GM23338 (cell line): Measurements from ENCODE around the gene HPD. TPM values are rescaled to one million over a fixed set of nuclear protein-coding genes. Genes with fewer than 3 reads are reported as not detected.
A peak's percentile ranks its signal among the peaks of the same experiment; 100 is the strongest.
"Not testable (repeated sequence)": the region's sequence is repeated elsewhere in the genome, so short reads cannot be mapped to it uniquely, and the experiment has no call there.

ENCODE experiments used
- ATAC-seq: fragments of 200-7000 bp; cut with Tn5 transposase; 3 replicates; pipeline ENCODE4 v1.9.1; 2020
- DNase-seq: peaks from one replicate; pipeline ENCODE4 v3.0.0-alpha.2; 2015; ENCODE audit warnings: low spot score
- H2AFZ ChIP-seq: fragments of 200-600 bp; sonication (generic); 2 replicates; pipeline ENCODE4 v1.8.0; 2016; ENCODE audit warnings: antibody characterized with exemption, mild to moderate bottlenecking, moderate library complexity
- H3F3A ChIP-seq: fragments of 200-600 bp; sonication (generic); replicated peaks from 2 replicates; pipeline ENCODE4 v1.8.0; 2017; ENCODE audit warnings: antibody characterized with exemption, mixed run types, low read depth
- H3K27ac ChIP-seq: fragments of 200-600 bp; sonication (generic); 2 replicates; pipeline ENCODE4 v1.6.1; 2016; ENCODE audit warnings: low read depth
- H3K27me3 ChIP-seq: fragments of 200-600 bp; sonication (generic); 2 replicates; pipeline ENCODE4 v1.8.0; 2016; ENCODE audit warnings: mild to moderate bottlenecking, mixed run types, moderate library complexity; ENCODE audit not compliant: insufficient read depth
- H3K36me3 ChIP-seq: fragments of 200-600 bp; sonication (generic); 2 replicates; pipeline ENCODE4 v1.8.0; 2016; ENCODE audit warnings: mild to moderate bottlenecking; ENCODE audit not compliant: insufficient read depth
- H3K4me1 ChIP-seq: fragments of 200-600 bp; sonication (generic); 2 replicates; pipeline ENCODE4 v1.8.0; 2016; ENCODE audit warnings: mild to moderate bottlenecking, moderate library complexity; ENCODE audit not compliant: insufficient read depth
- H3K4me2 ChIP-seq: fragments of 200-600 bp; sonication (generic); 2 replicates; pipeline ENCODE4 v1.7.1; 2017; ENCODE audit warnings: mixed run types
- H3K4me3 ChIP-seq: fragments of 200-600 bp; sonication (generic); 2 replicates; pipeline ENCODE4 v1.6.1; 2016; ENCODE audit warnings: mixed run types
- H3K79me2 ChIP-seq: fragments of 200-600 bp; sonication (generic); replicated peaks from 2 replicates; pipeline ENCODE4 v1.8.0; 2017; ENCODE audit warnings: mild to moderate bottlenecking; ENCODE audit not compliant: insufficient read depth
- H3K9me2 ChIP-seq: fragments of 200-600 bp; sonication (generic); 2 replicates; pipeline ENCODE4 v1.8.0; 2017; ENCODE audit not compliant: insufficient read depth
- H4K20me1 ChIP-seq: fragments of 200-600 bp; sonication (generic); replicated peaks from 2 replicates; pipeline ENCODE4 v1.8.0; 2017; ENCODE audit warnings: mild to moderate bottlenecking; ENCODE audit not compliant: insufficient read depth
- H3K27ac Mint-ChIP-seq: 2 replicates; pipeline ENCODE4 v1.8.0; 2020; ENCODE audit warnings: inconsistent platforms, mild to moderate bottlenecking, moderate library complexity, mixed read lengths
- H3K27me3 Mint-ChIP-seq: 3 replicates; pipeline ENCODE4 v1.8.0; 2022; ENCODE audit warnings: low read depth, mild to moderate bottlenecking, moderate library complexity, mixed read lengths, inconsistent platforms; ENCODE audit not compliant: insufficient read depth, poor library complexity
- H3K36me3 Mint-ChIP-seq: 3 replicates; pipeline ENCODE4 v1.8.0; 2021; ENCODE audit warnings: low read depth, mild to moderate bottlenecking, inconsistent platforms, moderate library complexity, mixed read lengths
- H3K4me1 Mint-ChIP-seq: 3 replicates; pipeline ENCODE4 v1.8.0; 2020; ENCODE audit warnings: mild to moderate bottlenecking, inconsistent platforms, mixed read lengths
- H3K4me3 Mint-ChIP-seq: 3 replicates; pipeline ENCODE4 v1.8.0; 2021; ENCODE audit warnings: moderate library complexity, mild to moderate bottlenecking, inconsistent platforms, mixed read lengths
- H3K9me3 Mint-ChIP-seq: 3 replicates; pipeline ENCODE4 v1.8.0; 2020; ENCODE audit warnings: moderate library complexity, mild to moderate bottlenecking, inconsistent platforms, mixed read lengths
- CTCF ChIP-seq, 2 experiments: fragments of 200-600 bp in 1 of 2; sonication (generic) in 1 of 2; conservative IDR thresholded peaks; 2 replicates each; pipeline versions ENCODE4 v1.5.1 to v1.6.1; 2016 to 2017; ENCODE audit warnings: antibody characterized with exemption in 2 of 2, low read depth in 2 of 2, mild to moderate bottlenecking in 2 of 2, moderate library complexity in 1 of 2
- ETS1 ChIP-seq: IDR thresholded peaks from 2 replicates; pipeline ENCODE4 v1.6.1; 2016; ENCODE audit warnings: antibody characterized with exemption
- JUNB ChIP-seq: IDR thresholded peaks from one replicate; pipeline ENCODE4 v1.6.1; 2016; ENCODE audit warnings: antibody characterized with exemption; ENCODE audit not compliant: unreplicated experiment
- NANOG ChIP-seq: IDR thresholded peaks from 2 replicates; pipeline ENCODE4 v1.6.1; 2016; ENCODE audit warnings: antibody characterized with exemption, borderline replicate concordance
- STAT1 ChIP-seq: IDR thresholded peaks from one replicate; pipeline ENCODE4 v1.6.1; 2016; ENCODE audit warnings: antibody characterized with exemption; ENCODE audit not compliant: unreplicated experiment
- ZNF114 ChIP-seq: fragments of 250-450 bp; sonication (Bioruptor Pico); IDR thresholded peaks from 2 replicates; pipeline ENCODE4 v1.5.0; 2020; ENCODE audit warnings: mild to moderate bottlenecking, moderate library complexity
- ZNF331 ChIP-seq: fragments of 250-450 bp; sonication (Bioruptor Pico); IDR thresholded peaks from 2 replicates; pipeline ENCODE4 v1.5.0; 2020; ENCODE audit warnings: low read depth, mild to moderate bottlenecking, moderate library complexity
- polyA plus RNA-seq: library from polyadenylated mRNA; unstranded; fragments of >200 nt; fragmentation: Nextera tagmentation; extraction: Ambion mirVana; gene quantifications from 2 replicates; pipeline ENCODE4 v1.2.1, GENCODE V29; 2016
- total RNA-seq: library from RNA; depleted of rRNA; stranded (reverse); fragments of >200 nt; shearing (Covaris generic); gene quantifications from 2 replicates; pipeline ENCODE4 v1.2.3, GENCODE V29; 2014

The HPD gene
- total and polyA plus RNA-seq, 2 experiments from 2014 or later = not detected

- H3K79me2 ChIP-seq = no peaks in the 10 kb centered on the region
- Mint-ChIP-seq H3K4me1 (peaks cover 17% of the 10 kb centered on the region), H3K9me3 (no peaks in the 10 kb centered on the region), H3K27ac (no peak overlapping the region), H3K36me3 (no peaks in the 10 kb centered on the region), H3K27me3 (peaks cover 4% of the 10 kb centered on the region), H3K4me3 (no peak overlapping the region)
- no peaks in the 10 kb centered on the region for H3K27me3 ChIP-seq
- H3F3A ChIP-seq = no peaks in the 10 kb centered on the region; the same call in 1 of the 2 replicates
- no peak overlapping the region for H3K27ac ChIP-seq
- H3K4me1 ChIP-seq = peaks cover 4% of the 10 kb centered on the region; the same call in 1 of the 2 replicates
- H4K20me1 ChIP-seq = no peaks in the 10 kb centered on the region
- ATAC-seq (peak; percentile 36), DNase-seq (no peak)
- H3K36me3 ChIP-seq = no peaks in the 10 kb centered on the region
- no peak for TF ChIP-seq JUNB
- TF ChIP-seq ETS1 = no peak
- TF ChIP-seq ZNF114 (CRISPR knock-in tag) = no peak
- TF ChIP-seq STAT1 = no peak
- TF ChIP-seq CTCF (conservative IDR thresholded peaks at IDR 0.05; ENCODE audit: low read depth in 2 of 2) = no peak
- TF ChIP-seq ZNF331 = no peak
- TF ChIP-seq NANOG = no peak
- H2AFZ ChIP-seq = no peak overlapping the region
- H3K4me2 ChIP-seq = no peak overlapping the region
- no peaks in the 10 kb centered on the region for H3K9me2 ChIP-seq
- H3K4me3 ChIP-seq = no peak overlapping the region
These were observed 1.1 kb downstream of the HPD start for GRCh38 chr12:121857322-121858246.

GRCh38 chr12:121852392-121852791 is 6.3 kb downstream of the HPD start:
- H3K4me3 ChIP-seq, H3K79me2 ChIP-seq, DNase-seq, H3K27me3 ChIP-seq, H3K9me2 ChIP-seq, H3K4me2 ChIP-seq, H3K27me3 Mint-ChIP-seq, H3K4me1 Mint-ChIP-seq, H3F3A ChIP-seq, H3K9me3 Mint-ChIP-seq, H3K4me3 Mint-ChIP-seq, H3K4me1 ChIP-seq, ATAC-seq, H3K36me3 Mint-ChIP-seq, H2AFZ ChIP-seq, H3K27ac Mint-ChIP-seq, H3K27ac ChIP-seq, H3K36me3 ChIP-seq, H4K20me1 ChIP-seq: not testable (repeated sequence)
